ENCODE measurements around the gene LONP2.

The LONP2 gene

DNA sequence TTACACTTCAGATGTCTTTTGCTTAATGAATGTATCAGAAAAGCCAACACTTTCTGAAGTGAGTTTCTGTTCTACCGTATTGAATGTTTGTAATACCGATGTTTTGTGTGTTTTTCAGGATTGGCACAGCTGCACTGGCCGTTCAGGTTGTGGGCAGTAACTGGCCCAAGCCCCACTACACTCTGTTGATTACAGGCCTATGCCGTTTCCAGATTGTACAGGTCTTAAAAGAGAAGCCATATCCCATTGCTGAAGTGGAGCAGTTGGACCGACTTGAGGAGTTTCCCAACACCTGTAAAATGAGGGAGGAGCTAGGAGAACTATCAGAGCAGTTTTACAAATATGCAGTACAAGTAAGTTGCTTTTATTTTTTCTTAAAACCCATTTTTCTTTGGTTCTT lies 7.9 kb downstream of the LONP2 start:
- no peak overlapping the region for H3K4me3 ChIP-seq (ENCODE audit: low read depth, low read length, poor library complexity, severe bottlenecking)
- H3K4me2 ChIP-seq (ENCODE audit: low read length), result no peak overlapping the region
- no peaks in the 10 kb centered on the region for H3K27me3 ChIP-seq (ENCODE audit: insufficient read depth, low read length)
- H3K36me3 ChIP-seq (ENCODE audit: insufficient read depth, low read length), result peaks cover 31% of the 10 kb centered on the region
- no peaks in the 10 kb centered on the region for H4K20me1 ChIP-seq (ENCODE audit: insufficient read depth, low read length)
- no peak overlapping the region for H2AFZ ChIP-seq (ENCODE audit: low read length)
- H3K27ac ChIP-seq (ENCODE audit: low read depth, low read length, poor library complexity, severe bottlenecking), result no peak overlapping the region
- no peaks in the 10 kb centered on the region for H3K9me2 ChIP-seq (ENCODE audit: low read depth, low read length)
- H3K9me3 ChIP-seq (ENCODE audit: low read length), result no peaks in the 10 kb centered on the region
- H3K4me1 ChIP-seq (ENCODE audit: insufficient read depth, low read length, severe bottlenecking), result peaks cover 1% of the 10 kb centered on the region
- H3K9ac ChIP-seq (ENCODE audit: low read length), result no peak overlapping the region
- peaks cover 8% of the 10 kb centered on the region for H3K79me2 ChIP-seq (ENCODE audit: insufficient read depth, low read length)
- TF ChIP-seq, protein P1, sequence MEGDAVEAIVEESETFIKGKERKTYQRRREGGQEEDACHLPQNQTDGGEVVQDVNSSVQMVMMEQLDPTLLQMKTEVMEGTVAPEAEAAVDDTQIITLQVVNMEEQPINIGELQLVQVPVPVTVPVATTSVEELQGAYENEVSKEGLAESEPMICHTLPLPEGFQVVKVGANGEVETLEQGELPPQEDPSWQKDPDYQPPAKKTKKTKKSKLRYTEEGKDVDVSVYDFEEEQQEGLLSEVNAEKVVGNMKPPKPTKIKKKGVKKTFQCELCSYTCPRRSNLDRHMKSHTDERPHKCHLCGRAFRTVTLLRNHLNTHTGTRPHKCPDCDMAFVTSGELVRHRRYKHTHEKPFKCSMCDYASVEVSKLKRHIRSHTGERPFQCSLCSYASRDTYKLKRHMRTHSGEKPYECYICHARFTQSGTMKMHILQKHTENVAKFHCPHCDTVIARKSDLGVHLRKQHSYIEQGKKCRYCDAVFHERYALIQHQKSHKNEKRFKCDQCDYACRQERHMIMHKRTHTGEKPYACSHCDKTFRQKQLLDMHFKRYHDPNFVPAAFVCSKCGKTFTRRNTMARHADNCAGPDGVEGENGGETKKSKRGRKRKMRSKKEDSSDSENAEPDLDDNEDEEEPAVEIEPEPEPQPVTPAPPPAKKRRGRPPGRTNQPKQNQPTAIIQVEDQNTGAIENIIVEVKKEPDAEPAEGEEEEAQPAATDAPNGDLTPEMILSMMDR (IDR thresholded peaks at IDR 0.05; ENCODE audit: low read length), result no peak
- no peak for TF ChIP-seq EZH2 (IDR thresholded peaks at IDR 0.05; ENCODE audit: borderline replicate concordance, low read length)
- H3F3A ChIP-seq (ENCODE audit: insufficient read depth, low read length), result no peaks in the 10 kb centered on the region; the same call in 1 of the 2 replicates

DNA sequence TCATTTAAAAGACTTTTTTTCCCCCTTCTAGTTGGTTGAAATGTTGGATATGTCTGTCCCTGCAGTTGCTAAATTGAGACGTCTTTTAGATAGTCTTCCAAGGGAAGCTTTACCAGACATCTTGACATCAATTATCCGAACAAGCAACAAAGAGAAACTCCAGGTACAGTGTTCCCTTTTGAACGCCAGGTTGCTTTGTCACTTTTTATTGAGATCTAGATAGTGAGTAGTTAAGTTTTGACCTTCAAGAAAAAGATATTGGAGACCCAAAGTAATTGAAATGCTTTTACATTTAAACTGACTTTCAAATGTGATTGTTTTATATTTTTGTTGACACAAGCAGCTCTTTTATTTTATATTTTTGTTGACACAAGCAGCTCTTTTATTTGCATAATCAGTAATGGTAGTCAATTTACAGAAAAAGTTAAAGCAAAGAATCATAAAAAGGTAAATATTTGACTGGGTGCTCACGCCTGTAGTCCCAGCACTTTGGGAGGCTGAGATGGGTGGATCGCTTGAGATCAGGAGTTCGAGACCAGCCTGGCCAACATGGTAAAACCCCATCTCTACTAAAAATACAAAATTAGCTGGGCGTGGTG lies 12.6 kb downstream of the LONP2 start:
- no peak overlapping the region for H3K9ac ChIP-seq (ENCODE audit: low read length)
- no peaks in the 10 kb centered on the region; the same call in 1 of the 2 replicates for H3K79me2 ChIP-seq (ENCODE audit: insufficient read depth, low read length)
- no peak overlapping the region for H2AFZ ChIP-seq (ENCODE audit: low read length)
- H3K36me3 ChIP-seq (ENCODE audit: insufficient read depth, low read length), result peaks cover 64% of the 10 kb centered on the region
- H3K27me3 ChIP-seq (ENCODE audit: insufficient read depth, low read length), result no peaks in the 10 kb centered on the region
- no peak overlapping the region for H3K4me2 ChIP-seq (ENCODE audit: low read length)
- no peaks in the 10 kb centered on the region for H3K9me2 ChIP-seq (ENCODE audit: low read depth, low read length)
- H3K4me1 ChIP-seq (ENCODE audit: insufficient read depth, low read length, severe bottlenecking), result no peaks in the 10 kb centered on the region
- no peaks in the 10 kb centered on the region; the same call in 1 of the 2 replicates for H3F3A ChIP-seq (ENCODE audit: insufficient read depth, low read length)
- H3K9me3 ChIP-seq (ENCODE audit: low read length), result no peaks in the 10 kb centered on the region
- TF ChIP-seq, protein P1 (IDR thresholded peaks at IDR 0.05; ENCODE audit: low read length), result no peak
- TF ChIP-seq EZH2 (IDR thresholded peaks at IDR 0.05; ENCODE audit: borderline replicate concordance, low read length), result no peak
- no peak overlapping the region for H3K27ac ChIP-seq (ENCODE audit: low read depth, low read length, poor library complexity, severe bottlenecking)
- no peak overlapping the region for H3K4me3 ChIP-seq (ENCODE audit: low read depth, low read length, poor library complexity, severe bottlenecking)
- H4K20me1 ChIP-seq (ENCODE audit: insufficient read depth, low read length), result no peaks in the 10 kb centered on the region

DNA sequence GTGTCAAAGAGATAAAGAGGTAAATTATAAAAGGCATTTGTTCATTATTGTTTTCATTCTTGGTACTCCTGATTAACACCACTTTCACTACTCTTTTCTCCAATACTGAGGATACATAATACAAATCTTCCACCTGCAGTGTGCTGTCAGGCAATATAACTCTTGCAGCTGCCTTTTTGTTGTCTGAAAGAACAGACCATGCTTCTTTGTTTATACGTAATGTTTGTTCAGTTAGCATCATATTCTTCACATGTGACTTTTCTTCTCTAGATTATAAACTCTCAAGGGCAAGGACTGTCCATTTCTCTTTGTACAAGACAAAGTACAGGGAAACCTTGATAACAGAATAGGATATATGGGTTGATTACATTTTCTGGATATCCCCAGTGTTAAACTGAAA lies 17.5 kb downstream of the LONP2 start:
- Histone ChIP-seq H3K4me1 (ENCODE audit: insufficient read depth, low read length, severe bottlenecking) (no peaks in the 10 kb centered on the region), H4K20me1 (ENCODE audit: insufficient read depth, low read length) (no peaks in the 10 kb centered on the region), H3K27ac (ENCODE audit: low read depth, low read length, poor library complexity, severe bottlenecking) (no peak overlapping the region), H3K9me2 (ENCODE audit: low read depth, low read length) (no peaks in the 10 kb centered on the region), H3K27me3 (ENCODE audit: insufficient read depth, low read length) (no peaks in the 10 kb centered on the region), H3K4me3 (ENCODE audit: low read depth, low read length, poor library complexity, severe bottlenecking) (no peak overlapping the region), H3K9me3 (ENCODE audit: low read length) (no peaks in the 10 kb centered on the region), H3F3A (ENCODE audit: insufficient read depth, low read length) (no peaks in the 10 kb centered on the region), H3K79me2 (ENCODE audit: insufficient read depth, low read length) (no peaks in the 10 kb centered on the region), H3K4me2 (ENCODE audit: low read length) (no peak overlapping the region), H3K9ac (ENCODE audit: low read length) (no peak overlapping the region), H2AFZ (ENCODE audit: low read length) (no peak overlapping the region), H3K36me3 (ENCODE audit: insufficient read depth, low read length) (peaks cover 66% of the 10 kb centered on the region)
- TF ChIP-seq EZH2 (IDR thresholded peaks at IDR 0.05; ENCODE audit: borderline replicate concordance, low read length), result no peak
- TF ChIP-seq, protein P1 (IDR thresholded peaks at IDR 0.05; ENCODE audit: low read length), result no peak
